ENCODE results near the gene DPP6. TPM values are rescaled to one million over a fixed set of nuclear protein-coding genes. Genes with fewer than 3 reads are reported as not detected.
A peak's percentile ranks its signal among the peaks of the same experiment; 100 is the strongest.

Gene DPP6
- total RNA-seq, 2 experiments from 2014 or later = not detected

DNA sequence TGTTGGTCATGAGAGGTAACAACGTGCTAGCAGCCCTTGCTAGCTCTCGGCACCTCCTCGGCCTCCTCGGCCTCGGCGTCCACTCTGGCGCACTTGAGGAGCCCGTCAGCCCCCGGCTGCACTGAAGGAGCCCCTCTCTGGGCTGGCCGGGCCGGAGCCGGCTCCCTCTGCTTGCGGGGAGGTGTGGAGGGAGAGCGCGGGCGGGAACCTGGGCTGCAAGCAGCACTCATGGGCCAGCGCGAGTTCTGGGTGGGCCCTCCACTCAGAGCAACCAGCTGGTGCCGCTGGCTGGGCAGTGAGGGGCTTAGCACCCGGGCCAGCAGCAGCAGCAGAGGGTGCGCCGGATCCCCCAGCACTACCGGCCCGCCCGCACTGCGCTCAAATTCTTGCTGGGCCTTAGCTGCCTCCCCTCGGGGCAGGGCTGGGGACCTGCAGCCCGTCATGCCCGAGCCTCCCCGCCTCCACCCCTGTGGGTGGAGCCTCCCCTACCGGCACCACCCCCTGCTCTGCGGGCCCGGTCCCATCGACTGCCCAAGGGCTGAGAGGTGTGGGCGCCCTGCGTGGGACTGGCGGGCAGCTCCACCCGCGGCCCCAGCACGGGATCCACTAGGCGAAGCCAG lies 854.6 kb downstream of the DPP6 start:
- Mint-ChIP-seq H3K27ac (no peak overlapping the region), H3K9me3 (no peaks in the 10 kb centered on the region), H3K4me1 (no peaks in the 10 kb centered on the region), H3K4me3 (no peak overlapping the region), H3K27me3 (peaks cover 2% of the 10 kb centered on the region), H3K36me3 (ENCODE audit: low read depth) (no peaks in the 10 kb centered on the region)
- CTCF ChIA-PET = interaction anchor here (1.7 kb wide), 1 partner anchor 21 kb away, joined by 6 read pairs; no protein-coding TSS in a partner anchor
- POLR2A ChIA-PET = no interaction called here
- DNase-seq = no peak

DNA sequence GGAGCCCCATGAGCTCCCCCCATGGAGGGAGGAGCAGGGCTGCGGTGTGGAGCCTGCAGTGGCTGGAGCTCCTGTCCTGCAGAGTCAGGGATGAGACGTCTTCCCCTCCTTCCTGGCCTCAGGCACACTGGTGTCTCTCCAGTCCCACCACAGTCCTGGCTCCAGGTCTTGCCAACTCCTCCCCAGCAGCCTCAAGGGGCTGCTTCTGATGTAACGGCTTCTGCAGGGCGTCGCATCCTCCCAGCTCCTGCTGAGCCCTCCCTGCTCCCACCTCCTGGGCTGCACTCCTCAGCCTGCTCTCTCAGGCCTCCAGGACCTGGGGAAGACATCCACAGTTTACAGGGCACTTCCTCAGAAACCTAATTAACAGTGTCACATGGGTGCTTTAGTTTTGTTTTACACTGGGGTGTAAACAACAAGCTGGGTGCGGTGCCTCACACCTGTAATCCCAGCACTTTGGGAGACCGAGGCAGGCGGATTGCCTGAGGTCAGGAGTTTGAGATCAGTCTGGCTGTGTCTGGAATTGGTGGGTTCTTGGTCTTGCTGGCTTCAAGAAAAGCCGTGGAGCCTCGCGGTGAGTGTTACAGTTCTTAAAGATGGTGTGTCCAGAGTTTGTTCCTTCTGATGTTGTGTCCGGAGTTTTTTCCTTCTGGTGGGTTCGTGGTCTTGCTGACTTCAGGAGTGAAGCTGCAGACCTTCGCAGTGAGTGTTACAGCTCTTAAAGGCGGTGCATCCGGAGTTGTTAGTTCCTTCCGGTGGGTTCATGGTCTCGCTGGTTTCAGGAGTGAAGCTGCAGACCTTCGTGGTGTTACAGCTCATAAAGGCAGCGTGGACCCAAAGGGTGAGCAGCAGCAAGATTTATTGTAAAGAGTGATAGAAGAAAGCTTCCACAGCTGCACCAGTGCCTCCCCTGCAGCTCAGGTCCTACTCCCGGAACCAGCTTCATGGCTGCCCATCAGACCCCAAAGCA lies 855.7 kb downstream of the DPP6 start:
- Mint-ChIP-seq H3K9me3 (no peaks in the 10 kb centered on the region), H3K27ac (no peak overlapping the region), H3K4me3 (no peak overlapping the region), H3K36me3 (ENCODE audit: low read depth) (no peaks in the 10 kb centered on the region), H3K27me3 (peaks cover 2% of the 10 kb centered on the region), H3K4me1 (no peaks in the 10 kb centered on the region)
- no peak for DNase-seq
- ChIA-PET CTCF (interaction anchor here (1.7 kb wide), 1 partner anchor 20 kb away, joined by 6 read pairs; no protein-coding TSS in a partner anchor), POLR2A (no interaction called here)

GRCh38 chr7:154909241-154910105 lies 857.3 kb downstream of the DPP6 start:
- CTCF ChIA-PET = no interaction called here
- POLR2A ChIA-PET = no interaction called here
- no peaks in the 10 kb centered on the region for H3K36me3 Mint-ChIP-seq (ENCODE audit: low read depth)
- no peaks in the 10 kb centered on the region for H3K9me3 Mint-ChIP-seq
- H3K27ac Mint-ChIP-seq = no peak overlapping the region
- peaks cover 3% of the 10 kb centered on the region for H3K4me1 Mint-ChIP-seq
- H3K4me3 Mint-ChIP-seq = no peak overlapping the region
- peaks cover 6% of the 10 kb centered on the region for H3K27me3 Mint-ChIP-seq
- DNase-seq = no peak

DNA sequence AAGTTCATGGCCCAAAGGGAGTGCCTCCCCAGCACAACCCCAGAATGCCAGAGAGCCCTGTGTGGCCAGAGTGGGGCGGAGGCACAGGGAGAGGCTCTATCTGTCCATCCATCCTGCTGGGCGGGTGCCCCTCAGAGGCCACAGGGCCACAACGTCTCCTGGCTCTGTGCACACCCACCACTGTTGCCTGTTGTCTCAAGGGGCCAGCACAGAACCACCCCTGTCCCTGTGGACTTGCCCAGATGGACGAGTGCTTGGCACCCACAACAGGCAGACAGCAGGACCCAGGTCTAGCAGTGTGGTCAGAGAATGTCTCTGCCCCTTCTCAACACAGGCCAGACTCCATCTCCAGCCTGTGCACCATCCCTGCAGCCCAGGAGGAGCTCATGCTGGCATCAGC lies 857.9 kb downstream of the DPP6 start:
- ChIA-PET POLR2A (no interaction called here), CTCF (no interaction called here)
- H3K36me3 Mint-ChIP-seq (ENCODE audit: low read depth) = no peaks in the 10 kb centered on the region
- H3K4me1 Mint-ChIP-seq = peaks cover 3% of the 10 kb centered on the region
- no peak overlapping the region for H3K4me3 Mint-ChIP-seq
- no peak for DNase-seq
- H3K27ac Mint-ChIP-seq = no peak overlapping the region
- peaks cover 8% of the 10 kb centered on the region for H3K27me3 Mint-ChIP-seq
- no peaks in the 10 kb centered on the region for H3K9me3 Mint-ChIP-seq

DNA sequence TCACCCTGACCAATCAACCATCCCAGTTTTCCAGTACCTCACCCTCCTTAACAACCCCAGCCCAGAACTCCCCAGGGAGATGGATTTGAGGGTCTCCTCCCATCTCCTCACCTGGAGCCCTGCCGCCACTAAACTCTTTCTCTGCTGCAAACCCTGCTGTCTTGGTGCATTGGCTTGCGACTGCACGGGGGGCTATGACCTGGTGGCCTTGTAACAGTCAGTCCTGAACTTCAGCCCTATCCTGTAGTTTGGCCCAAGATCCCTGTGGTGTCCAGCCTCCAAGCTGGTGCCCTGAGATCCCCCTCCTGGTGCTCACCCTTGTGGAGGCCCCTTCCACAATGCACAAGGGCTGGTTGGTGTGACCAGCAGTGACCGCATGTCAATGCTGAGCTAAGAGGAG lies 858.8 kb downstream of the DPP6 start:
- Mint-ChIP-seq H3K36me3 (ENCODE audit: low read depth) (no peaks in the 10 kb centered on the region), H3K9me3 (no peaks in the 10 kb centered on the region), H3K27ac (no peak overlapping the region), H3K27me3 (peaks cover 8% of the 10 kb centered on the region), H3K4me3 (no peak overlapping the region), H3K4me1 (peaks cover 3% of the 10 kb centered on the region)
- no peak for DNase-seq
- ChIA-PET POLR2A (no interaction called here), CTCF (no interaction called here)

- H3K9me3 Mint-ChIP-seq = no peaks in the 10 kb centered on the region
- no peak overlapping the region for H3K4me3 Mint-ChIP-seq
- H3K27me3 Mint-ChIP-seq = peaks cover 8% of the 10 kb centered on the region
- no peak for DNase-seq
- H3K4me1 Mint-ChIP-seq = peaks cover 3% of the 10 kb centered on the region
- ChIA-PET POLR2A (no interaction called here), CTCF (interaction anchor here (1.1 kb wide), 1 partner anchor 12 kb away, joined by 3 read pairs; no protein-coding TSS in a partner anchor)
- H3K36me3 Mint-ChIP-seq (ENCODE audit: low read depth) = no peaks in the 10 kb centered on the region
- H3K27ac Mint-ChIP-seq = no peak overlapping the region
Observed at GRCh38 chr7:154911411-154911810, 859.2 kb downstream of the DPP6 start.

GRCh38 chr7:154911862-154912455 lies 859.8 kb downstream of the DPP6 start:
- no peak overlapping the region for H3K27ac Mint-ChIP-seq
- H3K27me3 Mint-ChIP-seq = peaks cover 8% of the 10 kb centered on the region
- no peak for DNase-seq
- H3K9me3 Mint-ChIP-seq = no peaks in the 10 kb centered on the region
- peaks cover 3% of the 10 kb centered on the region for H3K4me1 Mint-ChIP-seq
- CTCF ChIA-PET = interaction anchor here (0.7 to 1.1 kb wide), 3 partner anchors 12 to 58 kb away, joined by 3 read pairs; no protein-coding TSS in a partner anchor
- POLR2A ChIA-PET = no interaction called here
- no peaks in the 10 kb centered on the region for H3K36me3 Mint-ChIP-seq (ENCODE audit: low read depth)
- H3K4me3 Mint-ChIP-seq = no peak overlapping the region

GRCh38 chr7:154912871-154913637 lies 860.9 kb downstream of the DPP6 start:
- Mint-ChIP-seq H3K27ac (no peak overlapping the region), H3K36me3 (ENCODE audit: low read depth) (no peaks in the 10 kb centered on the region), H3K27me3 (peaks cover 8% of the 10 kb centered on the region), H3K9me3 (no peaks in the 10 kb centered on the region), H3K4me1 (peaks cover 3% of the 10 kb centered on the region), H3K4me3 (no peak overlapping the region)
- ChIA-PET POLR2A (no interaction called here), CTCF (interaction anchor here (0.6 to 3.4 kb wide), 6 partner anchors 10 to 459 kb away, joined by 3 to 15 read pairs (median 3); no protein-coding TSS in a partner anchor)
- DNase-seq = no peak

DNA sequence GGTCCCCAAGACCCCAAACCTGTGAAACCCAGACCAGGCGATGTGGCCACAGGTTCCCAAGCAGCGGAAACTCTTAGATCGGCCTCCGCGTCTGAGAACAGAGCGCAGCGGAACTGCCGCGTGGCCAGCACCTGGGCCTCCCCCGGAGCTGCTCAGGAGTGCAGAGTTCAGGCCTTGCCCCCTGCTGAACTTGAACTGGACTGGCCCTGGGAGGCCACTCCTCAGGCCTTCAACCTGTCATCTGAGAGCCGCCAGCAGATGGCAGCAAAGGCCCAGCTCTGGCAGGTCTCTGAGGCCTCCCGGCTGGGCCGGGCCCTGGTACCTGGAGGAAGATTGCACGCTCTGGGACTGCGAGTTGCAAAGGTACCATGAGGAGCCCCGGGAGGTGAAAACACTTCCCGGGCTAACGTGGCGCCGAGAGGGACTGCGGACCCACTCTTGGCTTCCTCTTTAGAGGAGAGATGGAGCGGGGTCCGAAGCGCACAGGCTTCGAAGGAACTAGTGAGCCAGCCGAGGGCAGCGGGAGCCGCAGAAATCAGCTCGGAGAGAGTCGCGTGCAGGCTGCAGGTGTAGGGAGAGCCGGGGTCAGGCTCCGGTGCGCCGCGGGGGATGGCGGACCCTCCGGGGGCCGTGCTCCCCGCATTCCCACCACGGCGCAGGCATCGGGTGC lies 861.6 kb downstream of the DPP6 start:
- H3K36me3 Mint-ChIP-seq (ENCODE audit: low read depth) = no peaks in the 10 kb centered on the region
- ChIA-PET POLR2A (no interaction called here), CTCF (interaction anchor here (0.6 to 3.4 kb wide), 9 partner anchors 10 to 459 kb away, joined by 3 to 15 read pairs (median 3); no protein-coding TSS in a partner anchor)
- H3K4me1 Mint-ChIP-seq = peaks cover 3% of the 10 kb centered on the region
- H3K4me3 Mint-ChIP-seq = peak overlapping the region; percentile 45
- H3K27me3 Mint-ChIP-seq = peaks cover 8% of the 10 kb centered on the region
- no peak overlapping the region for H3K27ac Mint-ChIP-seq
- H3K9me3 Mint-ChIP-seq = no peaks in the 10 kb centered on the region
- DNase-seq = peak; percentile 88

DNA sequence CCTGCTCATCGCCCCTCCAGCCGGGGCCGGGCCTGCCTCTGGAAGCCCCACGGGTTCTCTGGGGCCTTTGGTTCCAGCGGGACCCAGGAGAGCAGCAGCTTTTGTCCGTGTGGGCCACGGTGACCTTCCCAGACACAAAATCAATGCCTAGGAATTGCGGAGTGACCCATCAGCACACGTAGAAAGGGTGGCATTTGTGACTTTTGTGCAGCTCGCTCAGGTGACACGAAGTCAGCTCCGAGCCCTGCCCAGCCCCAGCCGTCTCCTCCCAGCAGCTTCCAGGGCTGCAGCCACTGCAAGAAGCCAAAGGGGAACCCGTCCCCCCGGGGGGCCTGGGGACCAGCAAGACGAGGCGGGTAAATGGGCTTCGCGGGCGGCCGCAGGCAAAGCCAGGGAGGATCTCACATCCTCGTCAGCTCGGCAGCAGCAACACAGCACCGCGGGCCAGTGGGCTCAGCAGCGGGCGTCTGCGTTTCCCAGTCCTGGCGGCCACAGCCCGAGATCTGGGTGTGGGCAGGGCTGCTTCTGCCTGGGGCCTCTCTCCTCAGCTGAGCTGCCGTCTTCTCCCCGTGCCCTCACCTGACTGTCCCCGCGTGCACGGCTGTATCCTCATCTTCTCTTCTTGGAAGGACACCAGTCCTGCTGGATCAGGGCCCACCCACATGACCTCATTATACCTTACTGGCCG lies 862.3 kb downstream of the DPP6 start:
- POLR2A ChIA-PET = no interaction called here
- no peaks in the 10 kb centered on the region for H3K36me3 Mint-ChIP-seq (ENCODE audit: low read depth)

GRCh38 chr7:154914996-154915380 lies 862.8 kb downstream of the DPP6 start:
- no peak for DNase-seq
- Mint-ChIP-seq H3K9me3 (no peaks in the 10 kb centered on the region), H3K27ac (no peak overlapping the region)

More for the DNA sequence above, 862.3 kb downstream of the DPP6 start:
- Mint-ChIP-seq H3K9me3 (no peaks in the 10 kb centered on the region), H3K4me1 (peaks cover 3% of the 10 kb centered on the region), H3K27ac (no peak overlapping the region), H3K4me3 (no peak overlapping the region), H3K27me3 (peaks cover 8% of the 10 kb centered on the region)
- CTCF ChIA-PET = interaction anchor here (0.7 to 3.4 kb wide), 11 partner anchors 9 to 458 kb away, joined by 3 to 15 read pairs (median 3); no protein-coding TSS in a partner anchor
- DNase-seq = no peak

More at GRCh38 chr7:154914996-154915380, 862.8 kb downstream of the DPP6 start:
- Mint-ChIP-seq H3K27me3 (peaks cover 8% of the 10 kb centered on the region), H3K4me3 (no peak overlapping the region), H3K36me3 (ENCODE audit: low read depth) (no peaks in the 10 kb centered on the region), H3K4me1 (peaks cover 3% of the 10 kb centered on the region)
- POLR2A ChIA-PET = no interaction called here
- CTCF ChIA-PET = interaction anchor here (0.7 to 3.4 kb wide), 7 partner anchors 9 to 438 kb away, joined by 3 to 15 read pairs (median 3); no protein-coding TSS in a partner anchor

Measured in activated CD4-positive, alpha-beta T cell treated with anti-CD3 and anti-CD28 coated beads, Interleukin-2, amount 10 ng/mL, durations not matched to agents 7 days and 5 days (primary cell).